ENCODE measurements around the gene EXOSC5. TPM values are rescaled to one million over a fixed set of nuclear protein-coding genes. Genes with fewer than 3 reads are reported as not detected.
A peak's percentile ranks its signal among the peaks of the same experiment; 100 is the strongest.

EXOSC5 gene
- total RNA-seq, 1 donor from 2014 or later, result 15.2 TPM

GRCh38 chr19:41377977-41378709, 19.0 kb downstream of the EXOSC5 start:
- no peaks in the 10 kb centered on the region for H3K36me3 ChIP-seq
- TF ChIP-seq POLR2AphosphoS5 (IDR thresholded peaks at IDR 0.05; ENCODE audit: insufficient read depth in 1 of 2, low read depth in 1 of 2) (no peak), POLR2A (IDR thresholded peaks at IDR 0.05) (no peak)
- no peaks in the 10 kb centered on the region for H3K27me3 ChIP-seq
- H3K4me3 ChIP-seq, result no peak overlapping the region
- intact Hi-C loops (cut with DNase I), result no loop called here
- no peaks in the 10 kb centered on the region for H3K9me3 ChIP-seq
- H3K27ac ChIP-seq, result peak overlapping the region; percentile 5
- H3K4me1 ChIP-seq, result peaks cover 47% of the 10 kb centered on the region
- no peak for DNase-seq (ENCODE audit: extremely low spot score in 2 of 2)

DNA sequence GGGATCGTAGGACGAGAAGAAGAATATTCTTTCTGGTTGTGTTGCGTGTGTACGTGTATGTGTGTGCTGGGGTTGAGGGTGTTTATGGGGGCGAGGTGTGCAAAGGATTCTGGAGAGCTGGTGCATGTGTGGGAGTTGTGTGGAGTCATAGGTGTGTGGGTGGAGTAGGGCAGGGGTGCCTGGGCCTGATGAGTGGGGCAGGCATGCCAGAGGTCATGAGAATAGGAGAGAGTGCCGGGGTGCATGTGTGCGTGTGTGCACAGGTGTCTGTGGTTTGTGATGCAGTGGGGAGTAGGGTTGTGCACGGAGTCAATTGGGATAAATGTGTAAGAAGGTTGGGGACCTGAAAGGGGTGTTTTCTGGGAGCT, 20.2 kb downstream of the EXOSC5 start:
- H3K4me3 ChIP-seq, result peak overlapping the region; percentile 65 to 70
- H3K27ac ChIP-seq, result peak overlapping the region; percentile 84
- no peaks in the 10 kb centered on the region for H3K9me3 ChIP-seq
- intact Hi-C loops (cut with DNase I), result no loop called here
- no peak for DNase-seq (ENCODE audit: extremely low spot score in 2 of 2)
- H3K36me3 ChIP-seq, result no peaks in the 10 kb centered on the region
- H3K4me1 ChIP-seq, result peaks cover 47% of the 10 kb centered on the region
- no peaks in the 10 kb centered on the region for H3K27me3 ChIP-seq
- TF ChIP-seq POLR2AphosphoS5 (IDR thresholded peaks at IDR 0.05; ENCODE audit: insufficient read depth in 1 of 2, low read depth in 1 of 2) (no peak), POLR2A (IDR thresholded peaks at IDR 0.05) (no peak)
- TF ChIP-seq, protein P1, sequence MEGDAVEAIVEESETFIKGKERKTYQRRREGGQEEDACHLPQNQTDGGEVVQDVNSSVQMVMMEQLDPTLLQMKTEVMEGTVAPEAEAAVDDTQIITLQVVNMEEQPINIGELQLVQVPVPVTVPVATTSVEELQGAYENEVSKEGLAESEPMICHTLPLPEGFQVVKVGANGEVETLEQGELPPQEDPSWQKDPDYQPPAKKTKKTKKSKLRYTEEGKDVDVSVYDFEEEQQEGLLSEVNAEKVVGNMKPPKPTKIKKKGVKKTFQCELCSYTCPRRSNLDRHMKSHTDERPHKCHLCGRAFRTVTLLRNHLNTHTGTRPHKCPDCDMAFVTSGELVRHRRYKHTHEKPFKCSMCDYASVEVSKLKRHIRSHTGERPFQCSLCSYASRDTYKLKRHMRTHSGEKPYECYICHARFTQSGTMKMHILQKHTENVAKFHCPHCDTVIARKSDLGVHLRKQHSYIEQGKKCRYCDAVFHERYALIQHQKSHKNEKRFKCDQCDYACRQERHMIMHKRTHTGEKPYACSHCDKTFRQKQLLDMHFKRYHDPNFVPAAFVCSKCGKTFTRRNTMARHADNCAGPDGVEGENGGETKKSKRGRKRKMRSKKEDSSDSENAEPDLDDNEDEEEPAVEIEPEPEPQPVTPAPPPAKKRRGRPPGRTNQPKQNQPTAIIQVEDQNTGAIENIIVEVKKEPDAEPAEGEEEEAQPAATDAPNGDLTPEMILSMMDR (IDR thresholded peaks at IDR 0.05), result no peak

GRCh38 chr19:41376241-41376997, 20.7 kb downstream of the EXOSC5 start, which contains the start of gene TMEM91:
TSS of gene TMEM91 (plus strand) at chr19:41376533. CDS start at chr19:41378310, 1,777 bp downstream.
- Histone ChIP-seq H3K36me3 (no peaks in the 10 kb centered on the region), H3K27ac (peak within 1 kb of the TSS; percentile 84), H3K4me3 (peak within 1 kb of the TSS; percentile 65 to 70), H3K4me1 (peaks cover 47% of the 10 kb centered on the region), H3K27me3 (no peaks in the 10 kb centered on the region), H3K9me3 (no peaks in the 10 kb centered on the region)
- intact Hi-C loops (cut with DNase I), result no loop called here
- DNase-seq (ENCODE audit: extremely low spot score in 2 of 2), result no peak
- TF ChIP-seq POLR2A (IDR thresholded peaks at IDR 0.05) (no peak), POLR2AphosphoS5 (IDR thresholded peaks at IDR 0.05; ENCODE audit: insufficient read depth in 1 of 2, low read depth in 1 of 2) (peak; percentile 53 to 69)
- TF ChIP-seq, protein P1 (IDR thresholded peaks at IDR 0.05), result no peak

DNA sequence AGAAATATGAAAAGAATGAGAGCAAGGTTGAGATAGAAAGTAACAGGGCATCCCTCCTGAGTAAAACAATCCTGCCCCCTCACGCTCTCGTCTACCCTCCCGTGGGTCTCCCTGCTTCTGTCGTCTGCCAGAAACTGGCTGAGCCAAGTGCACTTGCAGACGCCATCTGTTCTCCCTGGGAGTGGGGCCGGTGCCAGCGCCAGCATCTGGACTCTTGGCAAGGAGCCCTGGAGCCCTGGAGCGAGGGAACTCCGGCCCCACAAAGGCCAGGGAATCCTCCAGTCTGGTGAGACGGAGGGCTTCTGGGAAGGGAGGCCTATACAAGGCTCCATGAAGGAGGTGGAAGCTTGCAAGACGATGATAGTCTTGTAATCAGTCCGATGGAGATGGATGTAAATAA, 23.2 kb downstream of the EXOSC5 start:
- H3K4me1 ChIP-seq, result peaks cover 36% of the 10 kb centered on the region
- H3K4me3 ChIP-seq, result no peak overlapping the region
- intact Hi-C loops (cut with DNase I), result no loop called here
- peak overlapping the region; percentile 5 for H3K27ac ChIP-seq
- no peak for DNase-seq (ENCODE audit: extremely low spot score in 2 of 2)
- no peaks in the 10 kb centered on the region for H3K36me3 ChIP-seq
- TF ChIP-seq, protein P1 (IDR thresholded peaks at IDR 0.05), result no peak
- peak in 1 of 2 donors; percentile 79 for TF ChIP-seq POLR2AphosphoS5 (IDR thresholded peaks at IDR 0.05; ENCODE audit: insufficient read depth in 1 of 2, low read depth in 1 of 2)
- TF ChIP-seq POLR2A (IDR thresholded peaks at IDR 0.05), result no peak
- no peaks in the 10 kb centered on the region for H3K9me3 ChIP-seq
- H3K27me3 ChIP-seq, result no peaks in the 10 kb centered on the region

DNA sequence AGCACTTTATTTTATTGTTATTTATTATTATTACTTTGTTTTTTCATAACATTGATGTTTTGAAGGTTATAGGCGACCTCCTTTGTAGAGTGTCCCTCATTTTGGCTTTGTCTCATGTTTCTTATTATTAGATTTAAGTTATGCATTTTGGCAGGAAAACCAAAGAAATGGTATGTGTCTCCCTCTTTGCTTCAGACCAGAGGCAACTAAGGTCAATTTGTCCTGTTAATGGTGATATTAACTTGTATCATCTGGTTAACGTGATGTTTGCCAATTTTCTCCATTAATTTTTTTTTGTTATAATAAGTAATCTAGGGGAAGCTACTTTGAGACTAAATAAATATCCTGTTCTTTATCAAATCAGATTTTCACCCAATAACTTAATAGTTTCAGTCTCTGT, 24.7 kb downstream of the EXOSC5 start:
- no peaks in the 10 kb centered on the region for H3K36me3 ChIP-seq
- no peak overlapping the region for H3K27ac ChIP-seq
- H3K4me3 ChIP-seq, result no peak overlapping the region
- DNase-seq (ENCODE audit: extremely low spot score in 2 of 2), result no peak
- intact Hi-C loops (cut with DNase I), result no loop called here
- TF ChIP-seq, protein P1 (IDR thresholded peaks at IDR 0.05), result no peak
- TF ChIP-seq POLR2A (IDR thresholded peaks at IDR 0.05), result no peak
- TF ChIP-seq POLR2AphosphoS5 (IDR thresholded peaks at IDR 0.05; ENCODE audit: insufficient read depth in 1 of 2, low read depth in 1 of 2), result no peak
- H3K9me3 ChIP-seq, result no peaks in the 10 kb centered on the region
- H3K4me1 ChIP-seq, result peaks cover 40% of the 10 kb centered on the region
- no peaks in the 10 kb centered on the region for H3K27me3 ChIP-seq
